ENCODE measurements around the gene MMRN2.

GRCh38 chr10:86900955-86901354 is 56.5 kb downstream of the MMRN2 start:
- TF ChIP-seq CTCF (conservative IDR thresholded peaks at IDR 0.05; ENCODE audit: low read depth, low read length) (no peak), EZH2 (IDR thresholded peaks at IDR 0.05; ENCODE audit: borderline replicate concordance, low read depth, low read length, poor library complexity, severe bottlenecking) (no peak)
